IMR-90 (cell line): ENCODE results near the gene FGD5. TPM values are rescaled to one million over a fixed set of nuclear protein-coding genes. Genes with fewer than 3 reads are reported as not detected.

Experiments
- ATAC-seq: fragments of 200-7000 bp; cut with Tn5 transposase; 2 replicates; pipeline ENCODE4 v1.9.1; 2020; ENCODE audit warnings: low read depth, mild to moderate bottlenecking, moderate library complexity
- BruUV-seq: library from RNA; stranded (reverse); fragments of 400-500 nt; replicated peaks from 2 replicates; lab custom pipeline; 2021; lab: Mats Ljungman, UMichigan
- CTCF ChIA-PET: fragments of 300-600 bp; formaldehyde crosslinking; extraction: SDS; loops from one replicate; lab custom pipeline; 2021; ENCODE audit warnings: antibody characterized with exemption; lab: Yijun Ruan, JAX
- POLR2A ChIA-PET: fragments of 300-600 bp; sonication (Branson Sonifier 250); formaldehyde crosslinking; loops from one replicate; lab custom pipeline; 2022; ENCODE audit warnings: antibody characterized with exemption; ENCODE audit not compliant: unreplicated experiment; lab: Charles Lee
- DNase-seq: peaks from one replicate; pipeline ENCODE4 v3.0.0; 2013
- H2AFZ ChIP-seq: replicated peaks from 2 replicates; pipeline ENCODE3; 2013; ENCODE audit warnings: low read length, mild to moderate bottlenecking; ENCODE audit not compliant: poor library complexity
- H2AK5ac ChIP-seq: 2 replicates; pipeline ENCODE4 v1.6.1; 2013; ENCODE audit warnings: low read depth, low read length, inconsistent platforms
- H2AK9ac ChIP-seq: replicated peaks from 2 replicates; pipeline ENCODE3; 2013; ENCODE audit warnings: mild to moderate bottlenecking, low read depth, low read length, moderate library complexity; ENCODE audit not compliant: poor library complexity
- H2BK120ac ChIP-seq: 2 replicates; pipeline ENCODE4 v1.6.1; 2013; ENCODE audit warnings: low read depth, low read length, inconsistent platforms
- H2BK15ac ChIP-seq: 3 replicates; pipeline ENCODE4 v1.6.1; 2013; ENCODE audit warnings: low read depth, low read length, inconsistent platforms
- H2BK20ac ChIP-seq: 2 replicates; pipeline ENCODE4 v1.6.1; 2013; ENCODE audit warnings: low read depth, mild to moderate bottlenecking, inconsistent platforms, low read length, moderate library complexity
- H2BK5ac ChIP-seq: 2 replicates; pipeline ENCODE4 v1.6.1; 2013; ENCODE audit warnings: mild to moderate bottlenecking, low read depth, low read length, inconsistent platforms; ENCODE audit not compliant: poor library complexity, severe bottlenecking
- H3K14ac ChIP-seq: replicated peaks from 2 replicates; pipeline ENCODE4 v1.6.1; 2013; ENCODE audit warnings: low read depth, low read length, inconsistent platforms
- H3K18ac ChIP-seq: 2 replicates; pipeline ENCODE4 v1.6.1; 2013; ENCODE audit warnings: low read depth, low read length, control low read depth
- H3K23ac ChIP-seq: 2 replicates; pipeline ENCODE4 v1.6.1; 2013; ENCODE audit warnings: low read depth, low read length, inconsistent platforms
- H3K27ac ChIP-seq: 2 replicates; pipeline ENCODE4 v1.5.1; 2013; ENCODE audit warnings: mild to moderate bottlenecking, control low read depth, low read length; ENCODE audit not compliant: insufficient read depth
- H3K27me3 ChIP-seq: 2 replicates; pipeline ENCODE4 v1.6.1; 2013; ENCODE audit warnings: low read length; ENCODE audit not compliant: control insufficient read depth, insufficient read depth
- H3K36me3 ChIP-seq: 2 replicates; pipeline ENCODE4 v1.6.1; 2013; ENCODE audit warnings: low read length, mixed read lengths; ENCODE audit not compliant: control insufficient read depth, insufficient read depth
- H3K4ac ChIP-seq: 2 replicates; pipeline ENCODE4 v1.6.1; 2013; ENCODE audit warnings: low read depth, low read length, inconsistent platforms
- H3K4me1 ChIP-seq: 2 replicates; pipeline ENCODE4 v1.6.1; 2013; ENCODE audit warnings: low read length, mixed read lengths; ENCODE audit not compliant: control insufficient read depth, insufficient read depth
- H3K4me2 ChIP-seq: 2 replicates; pipeline ENCODE4 v1.6.1; 2013; ENCODE audit warnings: low read depth, mild to moderate bottlenecking, control low read depth, low read length, moderate library complexity
- H3K4me3 ChIP-seq: 2 replicates; pipeline ENCODE4 v1.5.1; 2013; ENCODE audit warnings: low read depth, mild to moderate bottlenecking, control low read depth, low read length, moderate library complexity; ENCODE audit not compliant: insufficient read depth
- H3K56ac ChIP-seq: 2 replicates; pipeline ENCODE4 v1.6.1; 2013; ENCODE audit warnings: low read length, inconsistent platforms; ENCODE audit not compliant: insufficient read depth; ENCODE audit errors: extremely low read depth
- H3K79me1 ChIP-seq, 2 experiments: 2 replicates each; pipeline ENCODE4 v1.6.1; 2013; ENCODE audit warnings: low read length in 2 of 2, inconsistent platforms in 1 of 2, low read depth in 1 of 2
- H3K9ac ChIP-seq: 2 replicates; pipeline ENCODE4 v1.6.1; 2013; ENCODE audit warnings: low read depth, low read length, control low read depth
- H3K9me1 ChIP-seq: 2 replicates; pipeline ENCODE4 v1.6.1; 2013; ENCODE audit warnings: low read length, inconsistent platforms; ENCODE audit not compliant: insufficient read depth
- H3K9me3 ChIP-seq: 2 replicates; pipeline ENCODE4 v1.6.1; 2013; ENCODE audit warnings: low read length; ENCODE audit not compliant: control insufficient read depth, insufficient read depth
- H4K20me1 ChIP-seq: 2 replicates; pipeline ENCODE4 v1.6.1; 2013; ENCODE audit warnings: low read length, inconsistent platforms; ENCODE audit not compliant: insufficient read depth
- H4K5ac ChIP-seq: 2 replicates; pipeline ENCODE4 v1.6.1; 2013; ENCODE audit warnings: mild to moderate bottlenecking, low read depth, low read length, control low read depth
- H4K8ac ChIP-seq, 2 experiments: 2 replicates each; pipeline ENCODE4 v1.6.1; 2013; ENCODE audit warnings: low read depth in 2 of 2, low read length in 2 of 2, control low read depth in 1 of 2, inconsistent platforms in 1 of 2
- H4K91ac ChIP-seq: 2 replicates; pipeline ENCODE4 v1.6.1; 2013; ENCODE audit warnings: low read depth, low read length, inconsistent platforms; ENCODE audit not compliant: insufficient read depth
- NFE2L2 ChIP-seq: fragments of 150-350 bp; IDR thresholded peaks from 2 replicates; pipeline ENCODE4 v1.6.1; 2016; ENCODE audit warnings: low read depth, mild to moderate bottlenecking, low read length
- SMC3 ChIP-seq: fragments of 150-350 bp; IDR thresholded peaks from 2 replicates; pipeline ENCODE4 v1.6.1; 2016; ENCODE audit warnings: low read depth, mild to moderate bottlenecking, antibody characterized with exemption, low read length, moderate library complexity
- WGBS, 2 experiments: methylation state at CpG; one replicate each; pipeline versions ENCODE4 v1.1.5 to v1.1.7; 2013; ENCODE audit warnings: missing lambda C conversion rate in 2 of 2; ENCODE audit not compliant: insufficient read length in 1 of 2; ENCODE audit errors: extremely low coverage in 2 of 2; 5-methylcytosine and 5-hydroxymethylcytosine counted together
- dilution Hi-C: fragments of 300-500 bp; cut with HindIII; formaldehyde crosslinking; loops from one replicate; pipeline ENCODE4 v1.14.3; 2018; ENCODE audit warnings: low sequenced_read_pairs; ENCODE audit not compliant: unreplicated experiment
- in situ Hi-C: fragments of 300-500 bp; cut with MboI; formaldehyde crosslinking; loops from 3 replicates; pipeline ENCODE4 v1.14.3; 2019; ENCODE audit warnings: low sequenced_read_pairs, inconsistent platforms, mixed read lengths
- intact Hi-C: fragments of 100-400 bp; cut with micrococcal nuclease; formaldehyde crosslinking; loops from 2 replicates; pipeline ENCODE4 v1.10.0; 2022
- polyA plus RNA-seq, 3 experiments: library from polyadenylated mRNA; depleted of rRNA; stranded (reverse); fragments of >200 nt; gene quantifications; 2 replicates each; pipeline ENCODE4 v1.2.3, GENCODE V29; 2012; ENCODE audit warnings: low replicate concordance in 1 of 3
- total RNA-seq: library from RNA; depleted of rRNA; stranded (reverse); fragments of >200 nt; gene quantifications from 2 replicates; pipeline ENCODE4 v1.2.3, GENCODE V29; 2012

FGD5 gene
- total and polyA plus RNA-seq, 2 of the 4 experiments (the other 2 are of a cell fraction) = not detected

GRCh38 chr3:14922863-14923262, 104.1 kb downstream of the FGD5 start:
- Histone ChIP-seq H3K9me1 (no peaks in the 10 kb centered on the region), H4K20me1 (no peaks in the 10 kb centered on the region), H3K4me1 (peaks cover 2% of the 10 kb centered on the region; the same call in 1 of the 2 replicates), H3K56ac (no peak overlapping the region), H2BK15ac (no peak overlapping the region), H3K4me2 (no peak overlapping the region), H3K27me3 (peaks cover 11% of the 10 kb centered on the region), H2BK5ac (no peak overlapping the region), H3K9me3 (no peaks in the 10 kb centered on the region), H2BK120ac (no peak overlapping the region), H2AFZ (no peak overlapping the region), H4K91ac (no peak overlapping the region), H3K27ac (no peak overlapping the region), H4K5ac (no peak overlapping the region), H3K4me3 (no peak overlapping the region), H3K9ac (no peak overlapping the region), H3K79me1 (no peaks in the 10 kb centered on the region), H3K4ac (no peak overlapping the region), H3K18ac (no peak overlapping the region), H4K8ac (no peak overlapping the region), H3K36me3 (no peaks in the 10 kb centered on the region), H2BK20ac (no peak overlapping the region), H3K14ac (no peak overlapping the region), H2AK5ac (no peak overlapping the region), H3K23ac (no peak overlapping the region), H2AK9ac (no peak overlapping the region)
- dilution Hi-C loops = no loop called here
- in situ Hi-C loops = loop anchor here (5.0 to 10.0 kb wide), 2 partner anchors 251 to 418 kb away; no protein-coding TSS in a partner anchor
- ChIA-PET POLR2A (no interaction called here), CTCF (no interaction called here)
- DNase-seq = no peak
- intact Hi-C loops = loop anchor here (5.0 kb wide), 3 partner anchors 721 to 1266 kb away; no protein-coding TSS in a partner anchor
- TF ChIP-seq SMC3 = no peak
- no peak for TF ChIP-seq NFE2L2
- WGBS, 2 experiments = 87% methylated on average over 8 of the region's 13 CpGs; no CpG with 5 or more reads in 1 of the 2 experiments
- ATAC-seq = no peak
- no TSS peak for BruUV-seq
